Measurements from ENCODE around the gene ZNF384. TPM values are rescaled to one million over a fixed set of nuclear protein-coding genes. Genes with fewer than 3 reads are reported as not detected.

Gene ZNF384
- total RNA-seq, 1 experiment from 2014 or later, result 63.8 TPM

GRCh38 chr12:6696690-6697583 is 7.8 kb upstream of the ZNF384 start:
- H3K4me1 Mint-ChIP-seq, result peaks cover 25% of the 10 kb centered on the region
- TF ChIP-seq FOXJ3 (CRISPR knock-in tag; IDR thresholded peaks at IDR 0.05; ENCODE audit: borderline replicate concordance) (no peak), AR (CRISPR knock-in tag; IDR thresholded peaks at IDR 0.05) (no peak), ATF3 (CRISPR knock-in tag; conservative IDR thresholded peaks at IDR 0.05) (no peak), CREB1 (CRISPR knock-in tag; IDR thresholded peaks at IDR 0.05) (no peak), RELA (CRISPR knock-in tag; IDR thresholded peaks at IDR 0.05; ENCODE audit: borderline replicate concordance) (no peak), KAT7 (CRISPR knock-in tag; IDR thresholded peaks at IDR 0.05; ENCODE audit: borderline replicate concordance) (no peak), MXD4 (CRISPR knock-in tag; IDR thresholded peaks at IDR 0.05; ENCODE audit: borderline replicate concordance) (no peak), HMGXB4 (CRISPR knock-in tag; IDR thresholded peaks at IDR 0.05) (no peak)
- ATAC-seq (no peak), DNase-seq (ENCODE audit: low spot score) (no peak)
- no peaks in the 10 kb centered on the region for H3K36me3 Mint-ChIP-seq
- no peak overlapping the region for H3K4me3 Mint-ChIP-seq
- ChIA-PET CTCF (interaction anchor here (0.7 to 3.1 kb wide), 11 partner anchors 8 to 91 kb away, joined by 3 to 49 read pairs (median 4); partner anchors contain the start of genes COPS7A, LPAR5 and ZNF384), POLR2A (no interaction called here)
- no peaks in the 10 kb centered on the region for H3K9me3 Mint-ChIP-seq
- H3K27ac Mint-ChIP-seq, result no peak overlapping the region
- H3K27me3 Mint-ChIP-seq (ENCODE audit: low read depth), result peaks cover 35% of the 10 kb centered on the region

GRCh38 chr12:6695313-6696045 is 6.3 kb upstream of the ZNF384 start:
- H3K9me3 Mint-ChIP-seq, result no peaks in the 10 kb centered on the region

More at GRCh38 chr12:6695313-6696045, 6.3 kb upstream of the ZNF384 start:
- DNase-seq (ENCODE audit: low spot score), result no peak
- no peak for ATAC-seq
- Mint-ChIP-seq H3K36me3 (no peaks in the 10 kb centered on the region), H3K4me1 (peaks cover 22% of the 10 kb centered on the region), H3K27ac (no peak overlapping the region), H3K4me3 (no peak overlapping the region), H3K27me3 (ENCODE audit: low read depth) (peaks cover 22% of the 10 kb centered on the region)
- TF ChIP-seq MAX (CRISPR knock-in tag; IDR thresholded peaks at IDR 0.05), result no peak
- TF ChIP-seq OVOL2 (CRISPR knock-in tag; IDR thresholded peaks at IDR 0.05; ENCODE audit: borderline replicate concordance), result no peak
- TF ChIP-seq NR2C2 (CRISPR knock-in tag; IDR thresholded peaks at IDR 0.05), result no peak
- TF ChIP-seq TEAD4 (CRISPR knock-in tag; IDR thresholded peaks at IDR 0.05), result no peak
- no peak for TF ChIP-seq SOX15 (CRISPR knock-in tag; IDR thresholded peaks at IDR 0.05)
- no peak for TF ChIP-seq ZSCAN18 (CRISPR knock-in tag; IDR thresholded peaks at IDR 0.05)
- no peak for TF ChIP-seq JUN (CRISPR knock-in tag; IDR thresholded peaks at IDR 0.05)
- TF ChIP-seq ATF1 (CRISPR knock-in tag; IDR thresholded peaks at IDR 0.05), result no peak
- TF ChIP-seq STAT6 (CRISPR knock-in tag; conservative IDR thresholded peaks at IDR 0.05; ENCODE audit: low read depth), result no peak
- no peak for TF ChIP-seq SMAD4 (CRISPR knock-in tag; IDR thresholded peaks at IDR 0.05)
- ChIA-PET CTCF (interaction anchor here (1.0 to 1.7 kb wide), 3 partner anchors 28 to 81 kb away, joined by 3 to 5 read pairs (median 4); no protein-coding TSS in a partner anchor), POLR2A (no interaction called here)
